ENCODE data around the gene PPP1R3E.

The PPP1R3E gene

GRCh38 chr14:23321572-23322547, 19.2 kb upstream of the PPP1R3E start:
- TF ChIP-seq CTCF (IDR thresholded peaks at IDR 0.05; ENCODE audit: low read depth, low read length) = no peak
- peak; percentile 49 to 69 for DNase-seq (ENCODE audit: low read depth in 2 of 2)
- H3K4me3 ChIP-seq (replicated peaks in 1 of 2; ENCODE audit: low read depth in 2 of 2, low read length in 2 of 2) = peak overlapping the region; percentile 81 to 84

- DNase-seq (ENCODE audit: low read depth in 2 of 2) = peak; percentile 100
- TF ChIP-seq CTCF (IDR thresholded peaks at IDR 0.05; ENCODE audit: low read depth, low read length) = no peak
- peak within 1 kb of the TSS; percentile 81 to 84 for H3K4me3 ChIP-seq (replicated peaks in 1 of 2; ENCODE audit: low read depth in 2 of 2, low read length in 2 of 2)
These were observed 18.2 kb upstream of the PPP1R3E start, which contains the start of gene PABPN1 for GRCh38 chr14:23320584-23321571. Gene PABPN1, plus strand, starts transcription at chr14:23321457. Its CDS starts 13 bp downstream, at chr14:23321470.

- no peak for DNase-seq (ENCODE audit: low read depth in 2 of 2)
- TF ChIP-seq CTCF (IDR thresholded peaks at IDR 0.05; ENCODE audit: low read depth, low read length) = no peak
- H3K4me3 ChIP-seq (replicated peaks in 1 of 2; ENCODE audit: low read depth in 2 of 2, low read length in 2 of 2) = no peak overlapping the region
These were observed 17.3 kb upstream of the PPP1R3E start for GRCh38 chr14:23319746-23320583.

- no peak overlapping the region for H3K4me3 ChIP-seq (replicated peaks in 1 of 2; ENCODE audit: low read depth in 2 of 2, low read length in 2 of 2)
- TF ChIP-seq CTCF (IDR thresholded peaks at IDR 0.05; ENCODE audit: low read depth, low read length) = no peak
- DNase-seq (ENCODE audit: low read depth in 2 of 2) = no peak
These were observed 13.6 kb upstream of the PPP1R3E start for GRCh38 chr14:23316300-23316699.

GRCh38 chr14:23310546-23310945, 7.9 kb upstream of the PPP1R3E start:
- H3K4me3 ChIP-seq (replicated peaks in 1 of 2; ENCODE audit: low read depth in 2 of 2, low read length in 2 of 2) = no peak overlapping the region
- DNase-seq (ENCODE audit: low read depth in 2 of 2) = no peak
- no peak for TF ChIP-seq CTCF (IDR thresholded peaks at IDR 0.05; ENCODE audit: low read depth, low read length)
